OCI-LY7 (cell line): ENCODE measurements around the gene MVK. TPM values are rescaled to one million over a fixed set of nuclear protein-coding genes. Genes with fewer than 3 reads are reported as not detected.

Experiments used
- BruUV-seq: library from RNA; stranded (reverse); fragments of 400-500 nt; replicated peaks from 2 replicates; lab custom pipeline; 2021; lab: Mats Ljungman, UMichigan
- CTCF ChIA-PET: fragments of 300-600 bp; sonication (Branson Sonifier 250); formaldehyde crosslinking; loops from one replicate; lab custom pipeline; 2022; ENCODE audit warnings: antibody characterized with exemption; ENCODE audit not compliant: unreplicated experiment; lab: Charles Lee
- POLR2A ChIA-PET: fragments of 300-600 bp; sonication (Branson Sonifier 250); formaldehyde crosslinking; loops from one replicate; lab custom pipeline; 2022; ENCODE audit warnings: antibody characterized with exemption; lab: Charles Lee
- DNase-seq: peaks from one replicate; pipeline ENCODE4 v3.0.0-alpha.2; 2015; ENCODE audit warnings: low spot score
- H2AFZ ChIP-seq: fragments of 200-600 bp; sonication (generic), shearing (Covaris generic); 2 replicates; pipeline ENCODE4 v1.6.1; 2014; ENCODE audit warnings: mild to moderate bottlenecking, antibody characterized with exemption, low read length, moderate library complexity
- H3K27ac ChIP-seq: fragments of 200-600 bp; sonication (generic); 2 replicates; pipeline ENCODE4 v1.5.1; 2014; ENCODE audit warnings: mixed run types, low read depth, mild to moderate bottlenecking, moderate library complexity, low read length, inconsistent platforms; ENCODE audit not compliant: poor library complexity, severe bottlenecking
- H3K36me3 ChIP-seq: fragments of 200-600 bp; sonication (generic); 2 replicates; pipeline ENCODE4 v1.6.1; 2014; ENCODE audit warnings: mild to moderate bottlenecking, antibody characterized with exemption, low read length, moderate library complexity, mixed read lengths; ENCODE audit not compliant: insufficient read depth
- H3K4me1 ChIP-seq: fragments of 200-600 bp; sonication (generic); 2 replicates; pipeline ENCODE4 v1.5.1; 2014; ENCODE audit warnings: mild to moderate bottlenecking, low read length; ENCODE audit not compliant: insufficient read depth, poor library complexity, severe bottlenecking
- H3K4me2 ChIP-seq: fragments of 200-600 bp; sonication (generic); 2 replicates; pipeline ENCODE4 v1.6.1; 2014; ENCODE audit warnings: mild to moderate bottlenecking, low read length
- H3K4me3 ChIP-seq: fragments of 200-600 bp; sonication (generic); 2 replicates; pipeline ENCODE4 v1.5.1; 2014; ENCODE audit warnings: mild to moderate bottlenecking, low read depth, low read length; ENCODE audit not compliant: poor library complexity, severe bottlenecking
- H3K79me2 ChIP-seq: fragments of 200-600 bp; sonication (generic); 2 replicates; pipeline ENCODE4 v1.6.1; 2016; ENCODE audit warnings: low read depth, mild to moderate bottlenecking, low read length, moderate library complexity, mixed read lengths; ENCODE audit not compliant: insufficient read depth
- H3K9me2 ChIP-seq: fragments of 200-600 bp; sonication (generic); 2 replicates; pipeline ENCODE4 v1.6.1; 2016; ENCODE audit warnings: mild to moderate bottlenecking, low read length, mixed read lengths; ENCODE audit not compliant: insufficient read depth
- H3K9me3 ChIP-seq: fragments of 200-600 bp; sonication (generic); 2 replicates; pipeline ENCODE4 v1.6.1; 2014; ENCODE audit warnings: mild to moderate bottlenecking, mixed run types, low read length, mixed read lengths
- H4K20me1 ChIP-seq: fragments of 200-600 bp; sonication (generic); 2 replicates; pipeline ENCODE4 v1.6.1; 2014; ENCODE audit warnings: mild to moderate bottlenecking, antibody characterized with exemption, low read length, moderate library complexity, mixed read lengths; ENCODE audit not compliant: insufficient read depth
- CTCF ChIP-seq: fragments of 200-600 bp; sonication (generic); conservative IDR thresholded peaks from 2 replicates; pipeline ENCODE4 v1.5.1; 2014; ENCODE audit warnings: mild to moderate bottlenecking, antibody characterized with exemption, low read length, moderate library complexity, mixed read lengths
- EZH2phosphoT487 ChIP-seq: fragments of 200-600 bp; sonication (generic); IDR thresholded peaks from 2 replicates; pipeline ENCODE4 v1.6.1; 2018; ENCODE audit warnings: low read depth, borderline replicate concordance, mild to moderate bottlenecking, mixed run types, antibody characterized with exemption, low read length, moderate library complexity, mixed read lengths
- intact Hi-C: fragments of 100-400 bp; cut with micrococcal nuclease; formaldehyde crosslinking; loops from one replicate; pipeline ENCODE4 v1.10.0; 2022; ENCODE audit not compliant: unreplicated experiment
- total RNA-seq, 2 experiments: library from RNA; depleted of rRNA in 1 of 2; stranded (reverse); fragments of >200 nt in 1 of 2; shearing (Covaris generic) in 1 of 2; gene quantifications; 2 replicates each; pipeline ENCODE4 v1.2.3, GENCODE V29; 2014 to 2022

The MVK gene
- total RNA-seq, 2 experiments from 2014 or later: 27.0 to 47.4 TPM

GRCh38 chr12:109631751-109632150, 58.2 kb downstream of the MVK start:
- H3K79me2 ChIP-seq: no peaks in the 10 kb centered on the region
- ChIA-PET POLR2A (no interaction called here), CTCF (no interaction called here)
- no peaks in the 10 kb centered on the region for H3K4me1 ChIP-seq
- DNase-seq: no peak
- no peak overlapping the region for H3K27ac ChIP-seq
- TF ChIP-seq EZH2phosphoT487 (no peak), CTCF (no peak)
- no peak overlapping the region for H2AFZ ChIP-seq
- no peaks in the 10 kb centered on the region for H3K36me3 ChIP-seq
- no peak overlapping the region for H3K4me3 ChIP-seq
- H3K9me3 ChIP-seq: no peaks in the 10 kb centered on the region
- no peaks in the 10 kb centered on the region for H4K20me1 ChIP-seq
- H3K9me2 ChIP-seq: no peaks in the 10 kb centered on the region
- H3K4me2 ChIP-seq: no peak overlapping the region
- intact Hi-C loops: no loop called here
- no TSS peak for BruUV-seq

- DNase-seq: no peak
- Histone ChIP-seq H3K79me2 (no peaks in the 10 kb centered on the region), H3K9me2 (no peaks in the 10 kb centered on the region), H3K4me3 (no peak overlapping the region), H3K4me2 (no peak overlapping the region), H3K36me3 (no peaks in the 10 kb centered on the region), H3K4me1 (no peaks in the 10 kb centered on the region), H3K27ac (no peak overlapping the region), H4K20me1 (no peaks in the 10 kb centered on the region), H3K9me3 (no peaks in the 10 kb centered on the region), H2AFZ (no peak overlapping the region)
- intact Hi-C loops: no loop called here
- ChIA-PET POLR2A (no interaction called here), CTCF (no interaction called here)
- no TSS peak for BruUV-seq
- no peak for TF ChIP-seq CTCF
- TF ChIP-seq EZH2phosphoT487: no peak
Measured at GRCh38 chr12:109632342-109632741, 58.7 kb downstream of the MVK start.

- TF ChIP-seq EZH2phosphoT487 (no peak), CTCF (no peak)
- POLR2A ChIA-PET: no interaction called here
Measured at GRCh38 chr12:109635717-109636116, 62.1 kb downstream of the MVK start.

More at GRCh38 chr12:109635717-109636116, 62.1 kb downstream of the MVK start:
- CTCF ChIA-PET: no interaction called here
- intact Hi-C loops: no loop called here
- Histone ChIP-seq H3K9me2 (no peaks in the 10 kb centered on the region), H3K9me3 (no peaks in the 10 kb centered on the region), H3K4me1 (no peaks in the 10 kb centered on the region), H3K36me3 (no peaks in the 10 kb centered on the region), H3K27ac (no peak overlapping the region), H3K79me2 (no peaks in the 10 kb centered on the region), H3K4me3 (no peak overlapping the region), H3K4me2 (no peak overlapping the region), H4K20me1 (no peaks in the 10 kb centered on the region), H2AFZ (no peak overlapping the region)
- no peak for DNase-seq
- BruUV-seq: no TSS peak
